Measurements from ENCODE around the gene CAMTA1.
A peak's percentile ranks its signal among the peaks of the same experiment; 100 is the strongest.

Gene CAMTA1

DNA sequence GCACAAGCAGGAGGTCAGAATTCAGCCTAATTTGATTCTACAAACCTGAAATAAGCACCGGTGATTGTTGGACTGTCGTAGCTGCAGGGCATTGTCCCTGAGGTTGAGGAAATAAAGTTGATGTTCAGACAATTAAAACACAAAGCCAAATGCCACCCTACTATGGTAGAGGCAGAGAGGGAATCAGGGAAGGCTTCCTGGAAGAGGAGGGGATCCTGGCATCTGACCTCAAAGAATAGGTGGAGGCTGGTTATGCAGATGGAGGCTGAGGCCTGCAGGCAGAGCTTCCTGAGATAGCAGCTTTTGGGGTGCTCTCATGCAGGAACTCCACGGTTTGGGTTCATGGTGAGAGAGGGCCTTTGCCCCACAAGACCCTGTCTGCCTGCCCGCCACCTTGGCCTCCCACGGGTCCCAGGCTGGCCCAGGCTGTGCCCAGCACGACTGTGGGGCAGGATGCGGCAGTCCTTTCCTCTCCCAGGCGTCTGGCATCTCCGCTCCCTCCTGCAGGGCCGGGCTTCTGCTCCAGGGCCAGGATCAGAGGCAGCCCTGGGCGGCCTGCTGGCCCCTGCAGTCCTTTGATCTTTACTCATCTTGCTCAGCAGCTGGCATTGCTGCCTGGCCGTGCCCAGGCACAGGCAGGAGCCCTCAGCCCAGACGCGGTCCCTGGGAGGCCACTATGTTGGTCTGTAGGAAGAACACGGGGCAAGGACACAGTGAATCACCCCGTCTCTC lies 851.7 kb downstream of the CAMTA1 start:
- no peak for DNase-seq

GRCh38 chr1:7638078-7638477 lies 852.8 kb downstream of the CAMTA1 start:
- no peak for DNase-seq

DNA sequence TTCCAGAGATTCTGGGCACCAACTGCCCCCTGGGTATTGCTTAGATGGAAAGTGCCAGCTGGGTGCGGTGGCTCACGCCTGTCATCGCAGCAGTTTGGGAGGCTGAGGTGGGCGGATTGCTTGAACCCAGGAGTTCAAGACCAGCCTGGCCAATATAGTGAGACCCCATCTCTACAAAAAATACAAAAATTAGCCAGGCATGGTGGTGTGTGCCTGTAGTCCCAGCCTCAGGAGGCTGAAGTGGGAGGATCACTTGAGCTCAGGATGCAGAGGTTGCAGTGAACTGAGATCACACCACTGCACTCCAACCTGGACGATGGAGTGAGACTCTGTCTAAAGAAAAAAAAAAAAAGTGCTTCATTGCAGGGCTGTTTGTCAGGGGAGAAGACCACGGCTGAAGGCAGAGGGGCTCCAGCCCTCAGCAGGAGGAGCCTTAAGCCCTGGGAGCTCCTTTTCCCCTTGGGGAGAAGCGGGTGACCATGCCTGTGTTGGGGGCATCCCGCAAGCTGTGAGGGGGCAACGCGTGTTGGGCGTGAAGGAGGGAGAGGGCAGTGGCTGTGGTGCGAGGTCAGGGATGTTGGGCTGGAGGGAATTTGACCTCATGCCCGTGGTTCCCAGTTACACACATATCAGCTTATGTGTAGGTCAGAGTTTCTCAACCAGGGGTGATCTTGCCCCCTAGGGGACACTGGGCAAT lies 854.3 kb downstream of the CAMTA1 start:
- DNase-seq = no peak

DNA sequence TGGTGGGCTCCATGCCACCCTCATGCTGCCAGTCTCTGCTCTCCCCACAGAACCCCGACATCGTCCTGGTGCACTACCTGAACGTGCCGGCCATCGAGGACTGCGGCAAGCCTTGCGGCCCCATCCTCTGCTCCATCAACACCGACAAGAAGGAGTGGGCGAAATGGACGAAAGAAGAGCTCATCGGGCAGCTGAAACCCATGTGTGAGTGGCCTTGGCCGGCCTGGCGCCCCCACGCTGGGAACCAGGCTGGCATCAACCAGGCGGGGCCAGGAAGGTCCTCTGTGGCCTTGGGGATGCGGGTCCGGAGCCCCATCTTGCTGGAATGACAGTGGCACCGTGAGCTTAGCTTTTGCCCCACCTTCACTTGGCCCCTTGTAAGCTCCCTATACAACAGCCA lies 855.1 kb downstream of the CAMTA1 start:
- no peak for DNase-seq

- no peak for DNase-seq
These were observed 855.8 kb downstream of the CAMTA1 start for GRCh38 chr1:7640920-7641585.

DNA sequence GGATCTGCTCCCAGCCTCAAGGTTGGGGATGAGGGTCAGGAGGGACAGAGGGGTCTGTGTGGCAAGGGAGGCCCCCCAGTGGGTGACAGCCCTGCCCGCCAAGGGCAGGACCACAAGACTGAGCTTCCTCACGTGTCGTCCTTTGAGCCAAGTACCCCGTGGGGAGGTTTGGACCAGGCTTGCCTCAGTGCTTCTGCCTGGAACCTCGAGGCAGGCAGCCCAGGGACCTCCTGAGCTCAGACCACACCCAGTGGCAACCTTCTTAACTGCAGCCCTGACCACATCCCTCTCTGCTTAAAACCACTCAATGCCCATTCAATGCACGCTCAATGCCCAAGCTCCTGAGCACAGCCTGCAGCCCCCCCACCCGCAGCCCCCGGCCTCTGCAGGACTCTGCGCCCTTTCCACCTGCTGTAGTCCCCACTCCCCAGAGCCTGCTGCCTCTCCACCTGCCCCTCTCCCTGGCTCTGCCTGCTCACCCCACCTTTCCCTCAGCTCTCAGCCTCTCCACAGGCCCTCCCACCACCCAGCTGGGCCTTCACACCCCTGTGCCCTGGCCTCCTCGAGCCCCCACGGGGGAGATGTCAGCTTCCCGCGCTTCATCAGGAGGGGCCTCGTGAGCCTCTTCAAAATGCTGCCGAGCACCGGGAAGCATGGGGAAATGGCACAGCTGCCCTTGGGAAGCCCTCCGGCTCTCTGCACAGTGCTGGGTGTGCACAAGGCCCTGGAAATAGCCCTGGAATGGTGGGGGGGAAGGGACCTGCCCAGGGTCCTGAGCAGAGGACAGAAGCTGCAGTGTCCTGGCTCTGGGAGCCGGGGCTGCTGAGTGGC lies 856.5 kb downstream of the CAMTA1 start:
- DNase-seq = peak; percentile 46

DNA sequence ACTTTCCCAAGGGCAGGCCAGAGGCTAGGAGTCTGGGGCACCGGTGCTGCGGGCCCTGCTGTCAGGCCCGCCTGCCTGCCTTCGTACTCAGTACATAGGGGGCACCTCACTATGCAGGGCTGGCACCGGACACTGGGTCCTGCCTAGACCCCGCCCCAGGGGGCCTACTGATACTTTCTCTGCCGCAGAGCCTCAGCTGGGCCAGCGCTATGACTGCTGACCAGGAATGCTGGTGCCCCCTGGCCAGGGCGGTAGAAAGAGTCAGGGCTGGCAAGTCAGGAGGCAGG lies 857.1 kb downstream of the CAMTA1 start:
- no peak for DNase-seq

DNA sequence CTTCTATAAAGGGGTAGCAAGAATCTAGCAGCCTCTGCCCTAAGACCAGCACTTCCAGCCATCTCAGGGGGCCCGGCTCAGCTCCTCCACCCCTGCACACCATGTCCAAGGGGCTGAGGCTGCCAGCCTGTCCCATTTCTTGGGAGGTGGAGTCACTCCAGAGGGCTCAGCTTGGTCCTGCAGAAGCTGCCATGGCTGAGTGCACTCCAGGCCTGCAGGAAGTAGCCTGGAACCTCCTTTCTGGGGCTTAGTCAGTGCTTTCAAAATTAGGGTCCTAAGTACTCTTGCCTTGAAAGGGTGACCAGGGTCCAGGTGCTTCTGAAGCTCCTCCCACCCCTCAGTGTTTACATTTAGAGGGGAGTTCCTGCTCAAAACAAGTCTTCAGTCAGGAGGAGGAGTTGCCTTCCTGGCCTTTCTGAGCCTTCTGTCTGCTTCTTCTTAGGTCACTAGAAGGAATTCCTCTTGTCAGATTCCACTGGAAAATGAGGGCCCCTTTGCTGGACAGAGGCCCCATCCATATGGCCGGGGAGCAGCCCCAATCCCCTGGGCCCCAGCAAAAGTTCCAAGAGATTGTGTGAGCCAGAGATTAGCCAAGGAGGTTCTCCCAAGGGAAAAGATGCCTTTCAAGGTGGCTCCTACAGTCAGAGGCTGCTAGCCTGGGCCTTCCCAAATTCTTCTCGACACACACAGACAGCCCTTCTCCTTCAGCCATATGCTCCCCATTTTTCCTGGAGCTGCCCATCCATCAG lies 857.7 kb downstream of the CAMTA1 start:
- DNase-seq = peak; percentile 79

- DNase-seq = no peak
These were observed 858.3 kb downstream of the CAMTA1 start for GRCh38 chr1:7643530-7643929.

DNA sequence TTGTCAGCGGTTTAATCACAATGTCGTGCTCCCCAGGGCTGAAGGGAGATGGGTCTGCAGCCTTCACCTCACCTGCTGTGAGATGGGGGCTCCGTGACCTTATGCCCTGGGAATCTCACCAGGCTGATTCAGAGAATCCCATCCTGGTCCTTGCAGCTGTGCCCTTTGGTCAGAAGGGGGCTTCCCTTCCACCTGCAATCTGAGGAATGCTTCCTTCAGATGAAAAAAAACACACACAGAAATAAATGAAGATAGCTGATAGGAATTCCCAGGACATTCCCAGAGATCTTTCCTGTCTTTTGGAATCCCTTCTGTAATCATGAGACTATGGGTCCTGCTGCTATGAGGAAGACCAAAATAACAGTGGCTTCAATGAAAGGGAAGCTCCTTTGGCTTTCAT lies 858.8 kb downstream of the CAMTA1 start:
- no peak for DNase-seq

- DNase-seq = peak; percentile 34
These were observed 859.9 kb downstream of the CAMTA1 start for GRCh38 chr1:7644961-7645750.

DNA sequence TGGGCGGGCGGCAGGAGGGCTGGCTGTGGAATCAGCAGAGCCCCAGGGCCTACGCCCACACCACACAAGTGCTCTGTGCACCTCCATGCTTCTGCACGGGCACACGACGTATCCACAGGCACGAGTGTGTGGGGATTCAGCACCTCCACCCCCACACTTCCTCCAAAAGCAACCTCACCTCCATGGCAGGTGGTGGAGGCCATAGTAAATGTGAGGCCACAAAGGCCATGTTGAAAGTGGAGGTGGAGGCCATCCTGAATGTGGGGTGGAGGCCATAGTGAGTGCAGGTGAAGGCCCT lies 860.4 kb downstream of the CAMTA1 start:
- no peak for DNase-seq

DNA sequence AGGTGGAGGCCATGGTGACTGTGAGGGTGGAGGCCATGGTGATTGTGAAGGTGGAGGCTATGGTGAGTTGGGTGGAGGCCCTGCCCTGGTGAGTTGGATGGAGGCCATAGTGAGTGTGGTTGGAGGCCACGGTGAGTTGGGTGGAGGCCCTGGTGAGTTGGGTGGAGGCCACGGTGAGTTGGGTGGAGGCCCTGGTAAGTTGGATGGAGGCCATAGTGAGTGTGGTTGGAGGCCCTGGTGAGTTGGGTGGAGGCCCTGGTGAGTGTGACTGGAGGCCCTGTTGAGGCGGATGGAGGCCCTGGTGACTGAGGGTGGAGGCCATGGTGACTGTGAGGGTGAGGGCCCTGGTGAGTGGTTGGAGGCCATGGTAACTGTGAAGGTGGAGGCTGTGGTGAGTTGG lies 860.9 kb downstream of the CAMTA1 start:
- no peak for DNase-seq

DNA sequence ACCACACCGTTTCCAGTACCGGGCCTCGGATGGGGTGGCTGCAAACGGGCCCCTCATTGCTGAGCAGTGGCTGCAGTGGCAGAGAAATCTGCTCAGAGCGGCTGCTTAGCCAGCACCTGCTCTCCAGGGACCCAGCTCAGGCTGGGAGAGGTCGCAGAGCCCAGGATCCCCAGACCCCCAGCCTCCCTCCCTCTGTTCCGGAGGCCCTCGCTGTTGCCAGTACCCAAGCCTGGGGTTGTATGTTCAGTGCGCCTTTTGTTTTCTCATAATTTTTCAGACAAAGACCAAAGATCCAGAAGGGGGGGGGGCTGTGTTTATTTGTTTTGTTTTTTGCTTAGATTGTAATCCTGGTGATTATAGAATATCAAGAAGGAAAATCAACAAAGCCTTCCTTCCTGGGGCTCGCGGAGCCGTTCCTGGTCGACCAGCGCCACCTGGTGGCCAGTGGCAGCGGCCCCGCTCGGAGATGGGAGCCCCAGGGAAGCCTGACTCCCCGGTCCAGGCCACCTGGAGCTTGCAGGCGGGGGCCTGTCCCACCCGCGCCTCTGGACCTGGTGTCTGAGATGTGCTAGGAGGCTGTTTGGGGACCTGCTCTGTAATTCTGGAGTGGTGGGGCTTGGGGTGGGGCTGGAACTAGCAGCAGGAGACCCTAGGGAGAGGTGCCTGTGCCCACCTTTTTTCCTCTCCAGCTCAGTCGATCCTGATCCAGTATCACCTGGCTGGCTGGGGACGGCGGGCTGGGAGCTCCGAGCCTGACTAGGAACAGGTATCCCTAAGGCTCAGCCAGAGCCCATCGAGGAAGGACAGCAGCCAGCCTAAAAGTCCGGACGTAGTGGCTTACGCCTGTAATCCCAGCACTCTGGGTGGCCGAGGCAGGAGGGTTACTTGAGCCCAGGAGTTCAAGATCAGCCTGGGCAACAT lies 862.0 kb downstream of the CAMTA1 start:
- peak; percentile 75 for DNase-seq

- DNase-seq = no peak
These were observed 863.6 kb downstream of the CAMTA1 start for GRCh38 chr1:7648761-7649384.

DNA sequence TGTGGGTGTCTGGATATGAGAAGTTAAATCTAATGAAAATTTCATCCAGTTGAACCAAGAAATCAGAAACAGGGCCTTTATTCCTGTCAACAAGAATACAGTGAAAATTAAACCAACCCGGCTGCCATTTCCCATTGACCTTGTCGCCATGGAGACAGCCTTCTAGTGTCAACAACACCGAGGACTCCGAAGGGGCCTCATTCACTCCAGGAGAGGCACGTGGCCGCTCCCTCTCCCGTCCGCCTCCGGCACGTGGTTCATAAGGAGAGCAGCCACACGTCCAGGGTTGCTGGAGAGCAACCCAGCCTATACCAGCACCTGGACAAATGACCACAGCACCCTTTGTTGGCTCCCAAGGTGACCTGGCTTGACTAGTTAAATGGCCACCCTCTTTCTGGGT lies 865.5 kb downstream of the CAMTA1 start:
- peak; percentile 32 for DNase-seq

DNA sequence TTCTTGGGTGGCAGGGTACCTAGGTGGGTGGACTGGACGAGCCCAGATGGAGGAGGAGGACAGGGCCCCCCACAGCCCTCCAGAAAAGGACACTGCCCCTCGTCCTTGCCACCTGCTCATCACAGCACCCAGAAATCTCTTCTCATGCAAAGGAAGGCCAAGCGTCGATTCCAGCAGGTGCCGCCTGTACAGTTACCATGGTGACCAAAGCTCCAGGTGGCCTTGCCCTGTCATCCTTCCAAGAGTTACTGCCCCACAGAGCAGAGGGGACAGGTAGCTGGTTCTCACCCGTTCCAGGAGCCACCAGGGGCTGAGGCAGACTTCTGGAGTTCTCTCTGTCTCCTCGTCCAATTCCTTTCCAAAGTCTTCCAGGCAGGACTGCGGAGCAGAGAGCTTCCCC lies 865.9 kb downstream of the CAMTA1 start:
- no peak for DNase-seq

GRCh38 chr1:7652061-7652460 lies 866.8 kb downstream of the CAMTA1 start:
- DNase-seq = no peak

DNA sequence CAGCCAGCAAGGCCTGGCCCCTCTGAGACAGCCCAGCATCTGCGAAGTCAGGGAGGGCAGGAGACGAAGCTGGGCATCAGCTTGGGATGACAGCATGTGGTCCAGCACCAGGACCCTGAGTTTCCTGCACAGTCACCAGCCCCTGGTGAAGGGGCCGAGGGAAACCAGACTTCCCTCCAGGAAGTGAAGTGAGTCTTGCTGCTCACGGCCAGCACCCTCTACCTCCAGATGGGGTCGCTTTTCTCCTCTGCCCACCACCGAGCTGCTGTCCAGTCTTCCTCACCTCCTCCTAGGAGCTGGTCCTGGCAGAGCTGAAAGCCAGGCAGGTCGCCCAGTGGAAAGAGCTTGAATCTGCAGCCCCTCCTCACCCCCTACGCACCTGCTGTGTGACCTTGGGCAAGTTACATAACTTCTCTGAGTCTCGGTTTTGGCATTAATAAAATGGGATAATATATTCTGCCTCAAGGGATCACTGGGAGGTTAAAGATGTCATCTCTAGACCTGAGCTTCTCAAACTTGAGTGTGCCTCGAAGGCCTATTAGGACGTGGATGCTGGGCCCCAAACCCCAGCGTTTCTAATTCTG lies 867.4 kb downstream of the CAMTA1 start:
- no peak for DNase-seq

GRCh38 chr1:7654725-7655124 lies 869.5 kb downstream of the CAMTA1 start:
- DNase-seq = no peak

All from NCI-H82 (cell line).